WTC11 (cell line): ENCODE data around the gene RGP1. TPM values are rescaled to one million over a fixed set of nuclear protein-coding genes. Genes with fewer than 3 reads are reported as not detected.

Experiments
- ATAC-seq: fragments of 200-7000 bp; cut with Tn5 transposase; 2 replicates; pipeline ENCODE4 v1.10.0; 2021; ENCODE audit warnings: mild to moderate bottlenecking, moderate library complexity
- CTCF ChIA-PET: fragments of 300-600 bp; sonication (Branson Sonifier 250); formaldehyde crosslinking; loops from one replicate; lab custom pipeline; 2021; ENCODE audit warnings: antibody characterized with exemption; lab: Charles Lee
- POLR2A ChIA-PET: fragments of 350-600 bp; sonication (Branson Sonifier 250); formaldehyde crosslinking; loops from one replicate; lab custom pipeline; 2021; ENCODE audit warnings: antibody characterized with exemption; lab: Charles Lee
- DNase-seq: peaks from one replicate; pipeline ENCODE4 v3.0.0; 2021; ENCODE audit warnings: low spot score
- H3K27ac Mint-ChIP-seq: 2 replicates; pipeline ENCODE4 v1.8.0; 2021; ENCODE audit warnings: mixed read lengths
- H3K27me3 Mint-ChIP-seq: 2 replicates; pipeline ENCODE4 v1.8.0; 2021; ENCODE audit warnings: low read depth, mild to moderate bottlenecking, moderate library complexity, mixed read lengths
- H3K36me3 Mint-ChIP-seq: 2 replicates; pipeline ENCODE4 v1.8.0; 2021; ENCODE audit warnings: mixed read lengths
- H3K4me1 Mint-ChIP-seq: 2 replicates; pipeline ENCODE4 v1.8.0; 2022; ENCODE audit warnings: mixed read lengths
- H3K4me3 Mint-ChIP-seq: 2 replicates; pipeline ENCODE4 v1.8.0; 2021; ENCODE audit warnings: mild to moderate bottlenecking, moderate library complexity, mixed read lengths
- H3K9me3 Mint-ChIP-seq: 2 replicates; pipeline ENCODE4 v1.8.0; 2021; ENCODE audit warnings: mixed read lengths
- AFF4 ChIP-seq: sonication (generic); formaldehyde crosslinking; IDR thresholded peaks from 2 replicates; pipeline ENCODE4 v1.8.1; 2023; ENCODE audit warnings: mild to moderate bottlenecking, missing genetic modification reagents, borderline replicate concordance
- ATF1 ChIP-seq: sonication (generic); formaldehyde crosslinking; IDR thresholded peaks from 2 replicates; pipeline ENCODE4 v1.8.1; 2023; ENCODE audit warnings: mild to moderate bottlenecking, moderate library complexity, missing genetic modification reagents
- ATF3 ChIP-seq: sonication (generic); formaldehyde crosslinking; conservative IDR thresholded peaks from 2 replicates; pipeline ENCODE4 v1.8.1; 2022; ENCODE audit warnings: mild to moderate bottlenecking, missing genetic modification reagents
- CTCF ChIP-seq: fragments of 200-600 bp; IDR thresholded peaks from 2 replicates; pipeline ENCODE4 v1.8.0; 2022; ENCODE audit warnings: antibody characterized with exemption
- E2F4 ChIP-seq: sonication (generic); formaldehyde crosslinking; IDR thresholded peaks from 2 replicates; pipeline ENCODE4 v1.8.1; 2022; ENCODE audit warnings: low read depth, mild to moderate bottlenecking, moderate library complexity, missing genetic modification reagents, borderline replicate concordance
- ELF4 ChIP-seq: sonication (generic); formaldehyde crosslinking; IDR thresholded peaks from 2 replicates; pipeline ENCODE4 v1.8.1; 2022; ENCODE audit warnings: low read depth, mild to moderate bottlenecking, moderate library complexity, missing genetic modification reagents
- ETV6 ChIP-seq: sonication (generic); formaldehyde crosslinking; IDR thresholded peaks from 2 replicates; pipeline ENCODE4 v1.8.1; 2022; ENCODE audit warnings: mild to moderate bottlenecking, missing genetic modification reagents
- JUN ChIP-seq: sonication (generic); formaldehyde crosslinking; IDR thresholded peaks from 2 replicates; pipeline ENCODE4 v1.8.0; 2023; ENCODE audit warnings: mild to moderate bottlenecking, missing genetic modification reagents
- MAX ChIP-seq: sonication (generic); formaldehyde crosslinking; IDR thresholded peaks from 2 replicates; pipeline ENCODE4 v1.8.0; 2022; ENCODE audit warnings: mild to moderate bottlenecking, missing genetic modification reagents
- NFE2L1 ChIP-seq: sonication (generic); formaldehyde crosslinking; IDR thresholded peaks from 2 replicates; pipeline ENCODE4 v1.8.1; 2023; ENCODE audit warnings: missing genetic modification reagents
- STAT6 ChIP-seq: sonication (generic); formaldehyde crosslinking; conservative IDR thresholded peaks from 2 replicates; pipeline ENCODE4 v1.8.1; 2023; ENCODE audit warnings: mild to moderate bottlenecking, low read depth, missing genetic modification reagents, moderate library complexity
- ZNF232 ChIP-seq: sonication (generic); formaldehyde crosslinking; IDR thresholded peaks from 2 replicates; pipeline ENCODE4 v1.8.0; 2022; ENCODE audit warnings: mild to moderate bottlenecking, missing genetic modification reagents
- ZNF512 ChIP-seq: sonication (generic); formaldehyde crosslinking; IDR thresholded peaks from 2 replicates; pipeline ENCODE4 v1.8.1; 2022; ENCODE audit warnings: missing genetic modification reagents, borderline replicate concordance
- total RNA-seq: library from RNA; stranded (reverse); gene quantifications from 3 replicates; pipeline ENCODE4 v1.2.3, GENCODE V29; 2021

RGP1 gene
- total RNA-seq, 1 experiment from 2014 or later: 30.0 TPM

GRCh38 chr9:35760651-35761050 is 11.6 kb downstream of the RGP1 start (continued):
- TF ChIP-seq CTCF (no peak), JUN (CRISPR knock-in tag) (no peak), AFF4 (CRISPR knock-in tag) (no peak), E2F4 (CRISPR knock-in tag) (no peak)

GRCh38 chr9:35763181-35763580 is 14.1 kb downstream of the RGP1 start:
- CTCF ChIA-PET: interaction anchor here (0.6 to 0.7 kb wide), 2 partner anchors 18 to 776 kb away, joined by 3 read pairs; no protein-coding TSS in a partner anchor
- H3K36me3 Mint-ChIP-seq: peaks cover 3% of the 10 kb centered on the region; the same call in 1 of the 2 replicates
- H3K4me3 Mint-ChIP-seq: no peak overlapping the region
- peak overlapping the region; percentile 45; the same call in 1 of the 2 replicates for H3K27ac Mint-ChIP-seq
- no peaks in the 10 kb centered on the region for H3K27me3 Mint-ChIP-seq
- POLR2A ChIA-PET: no interaction called here
- DNase-seq: no peak
- H3K4me1 Mint-ChIP-seq: peaks cover 27% of the 10 kb centered on the region
- ATAC-seq: no peak
- TF ChIP-seq NFE2L1 (CRISPR knock-in tag): no peak
- TF ChIP-seq ZNF512 (CRISPR knock-in tag): no peak
- TF ChIP-seq ETV6: no peak
- TF ChIP-seq MAX (CRISPR knock-in tag): no peak
- no peak for TF ChIP-seq STAT6 (CRISPR knock-in tag)
- TF ChIP-seq ZNF232 (CRISPR knock-in tag): no peak
- TF ChIP-seq, all 79 proteins: peak for 0
- H3K9me3 Mint-ChIP-seq: no peaks in the 10 kb centered on the region

- TF ChIP-seq NFE2L1 (CRISPR knock-in tag) (no peak), ATF1 (no peak), ZNF512 (CRISPR knock-in tag) (no peak), ATF3 (CRISPR knock-in tag) (no peak), ELF4 (no peak)
- Mint-ChIP-seq H3K27me3 (no peaks in the 10 kb centered on the region), H3K4me3 (no peak overlapping the region), H3K9me3 (no peaks in the 10 kb centered on the region), H3K27ac (no peak overlapping the region), H3K36me3 (peaks cover 3% of the 10 kb centered on the region; the same call in 1 of the 2 replicates), H3K4me1 (peaks cover 20% of the 10 kb centered on the region)
- POLR2A ChIA-PET: no interaction called here
- CTCF ChIA-PET: interaction anchor here (0.6 kb wide), 1 partner anchor 18 kb away, joined by 3 read pairs; no protein-coding TSS in a partner anchor
- ATAC-seq (no peak), DNase-seq (no peak)
Measured at GRCh38 chr9:35763803-35764202, 14.7 kb downstream of the RGP1 start.
